ENCODE measurements around the gene GALNT17.

DNA sequence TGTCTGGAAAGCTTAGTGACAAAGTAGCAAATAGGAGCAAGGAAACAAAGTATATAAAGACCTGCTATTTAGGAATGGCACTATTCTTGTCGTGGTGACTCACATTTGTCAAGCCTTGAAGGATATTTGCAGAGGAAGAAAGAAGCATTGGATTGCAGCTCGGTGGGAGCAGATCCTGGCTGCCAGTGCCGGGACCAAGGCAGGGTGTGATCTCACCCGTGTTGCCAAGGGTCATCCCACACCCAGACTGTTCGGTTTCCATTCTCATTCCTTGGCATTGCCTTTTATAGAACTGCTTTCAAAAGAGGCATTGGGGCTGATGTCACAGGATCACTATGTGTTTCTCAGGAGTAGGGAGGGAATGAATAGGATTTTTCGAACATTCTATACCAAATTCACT lies 176.2 kb downstream of the GALNT17 start:
- TF ChIP-seq, protein P1, sequence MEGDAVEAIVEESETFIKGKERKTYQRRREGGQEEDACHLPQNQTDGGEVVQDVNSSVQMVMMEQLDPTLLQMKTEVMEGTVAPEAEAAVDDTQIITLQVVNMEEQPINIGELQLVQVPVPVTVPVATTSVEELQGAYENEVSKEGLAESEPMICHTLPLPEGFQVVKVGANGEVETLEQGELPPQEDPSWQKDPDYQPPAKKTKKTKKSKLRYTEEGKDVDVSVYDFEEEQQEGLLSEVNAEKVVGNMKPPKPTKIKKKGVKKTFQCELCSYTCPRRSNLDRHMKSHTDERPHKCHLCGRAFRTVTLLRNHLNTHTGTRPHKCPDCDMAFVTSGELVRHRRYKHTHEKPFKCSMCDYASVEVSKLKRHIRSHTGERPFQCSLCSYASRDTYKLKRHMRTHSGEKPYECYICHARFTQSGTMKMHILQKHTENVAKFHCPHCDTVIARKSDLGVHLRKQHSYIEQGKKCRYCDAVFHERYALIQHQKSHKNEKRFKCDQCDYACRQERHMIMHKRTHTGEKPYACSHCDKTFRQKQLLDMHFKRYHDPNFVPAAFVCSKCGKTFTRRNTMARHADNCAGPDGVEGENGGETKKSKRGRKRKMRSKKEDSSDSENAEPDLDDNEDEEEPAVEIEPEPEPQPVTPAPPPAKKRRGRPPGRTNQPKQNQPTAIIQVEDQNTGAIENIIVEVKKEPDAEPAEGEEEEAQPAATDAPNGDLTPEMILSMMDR (tag by site-specific recombination; IDR thresholded peaks at IDR 0.05), result no peak
- TF ChIP-seq, protein P2, sequence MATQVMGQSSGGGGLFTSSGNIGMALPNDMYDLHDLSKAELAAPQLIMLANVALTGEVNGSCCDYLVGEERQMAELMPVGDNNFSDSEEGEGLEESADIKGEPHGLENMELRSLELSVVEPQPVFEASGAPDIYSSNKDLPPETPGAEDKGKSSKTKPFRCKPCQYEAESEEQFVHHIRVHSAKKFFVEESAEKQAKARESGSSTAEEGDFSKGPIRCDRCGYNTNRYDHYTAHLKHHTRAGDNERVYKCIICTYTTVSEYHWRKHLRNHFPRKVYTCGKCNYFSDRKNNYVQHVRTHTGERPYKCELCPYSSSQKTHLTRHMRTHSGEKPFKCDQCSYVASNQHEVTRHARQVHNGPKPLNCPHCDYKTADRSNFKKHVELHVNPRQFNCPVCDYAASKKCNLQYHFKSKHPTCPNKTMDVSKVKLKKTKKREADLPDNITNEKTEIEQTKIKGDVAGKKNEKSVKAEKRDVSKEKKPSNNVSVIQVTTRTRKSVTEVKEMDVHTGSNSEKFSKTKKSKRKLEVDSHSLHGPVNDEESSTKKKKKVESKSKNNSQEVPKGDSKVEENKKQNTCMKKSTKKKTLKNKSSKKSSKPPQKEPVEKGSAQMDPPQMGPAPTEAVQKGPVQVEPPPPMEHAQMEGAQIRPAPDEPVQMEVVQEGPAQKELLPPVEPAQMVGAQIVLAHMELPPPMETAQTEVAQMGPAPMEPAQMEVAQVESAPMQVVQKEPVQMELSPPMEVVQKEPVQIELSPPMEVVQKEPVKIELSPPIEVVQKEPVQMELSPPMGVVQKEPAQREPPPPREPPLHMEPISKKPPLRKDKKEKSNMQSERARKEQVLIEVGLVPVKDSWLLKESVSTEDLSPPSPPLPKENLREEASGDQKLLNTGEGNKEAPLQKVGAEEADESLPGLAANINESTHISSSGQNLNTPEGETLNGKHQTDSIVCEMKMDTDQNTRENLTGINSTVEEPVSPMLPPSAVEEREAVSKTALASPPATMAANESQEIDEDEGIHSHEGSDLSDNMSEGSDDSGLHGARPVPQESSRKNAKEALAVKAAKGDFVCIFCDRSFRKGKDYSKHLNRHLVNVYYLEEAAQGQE (tag by site-specific recombination; IDR thresholded peaks at IDR 0.05), result no peak
- no peak for TF ChIP-seq ZNF555 (tag by site-specific recombination; conservative IDR thresholded peaks at IDR 0.05)

All from HEK293 (cell line).